Activated B cell treated with CpG ODN at 0.5 μM for 24 hours (primary cell): ENCODE data around the gene ITSN2. TPM values are rescaled to one million over a fixed set of nuclear protein-coding genes. Genes with fewer than 3 reads are reported as not detected.

Experiments used
- ATAC-seq: fragments of 200-7000 bp; cut with Tn5 transposase; one replicate; pipeline ENCODE4 v1.10.0; 2021; ENCODE audit warnings: low read depth, mild to moderate bottlenecking, moderate library complexity
- CTCF ChIA-PET: fragments of 350-600 bp; sonication (Branson Sonifier 250); formaldehyde crosslinking; loops from one replicate; lab custom pipeline; 2021; ENCODE audit warnings: antibody characterized with exemption; lab: Charles Lee
- POLR2A ChIA-PET: fragments of 350-600 bp; sonication (Branson Sonifier 250); formaldehyde crosslinking; loops from one replicate; lab custom pipeline; 2021; ENCODE audit warnings: antibody characterized with exemption; lab: Charles Lee
- DNase-seq: peaks from one replicate; pipeline ENCODE4 v3.0.0; 2022
- H3K27ac Mint-ChIP-seq: one replicate; pipeline ENCODE4 v1.8.0; 2020; ENCODE audit warnings: mixed read lengths
- H3K27me3 Mint-ChIP-seq: one replicate; pipeline ENCODE4 v1.8.0; 2021; ENCODE audit warnings: mixed read lengths
- H3K36me3 Mint-ChIP-seq: one replicate; pipeline ENCODE4 v1.8.0; 2021; ENCODE audit warnings: low read depth, mixed read lengths
- H3K4me1 Mint-ChIP-seq: one replicate; pipeline ENCODE4 v1.8.0; 2021; ENCODE audit warnings: mixed read lengths
- H3K4me3 Mint-ChIP-seq: one replicate; pipeline ENCODE4 v1.8.0; 2020; ENCODE audit warnings: mild to moderate bottlenecking, mixed read lengths
- H3K9me3 Mint-ChIP-seq: one replicate; pipeline ENCODE4 v1.8.0; 2020; ENCODE audit warnings: mixed read lengths
- CTCF ChIP-seq: fragments of 200-600 bp; IDR thresholded peaks from one replicate; pipeline ENCODE4 v1.8.0; 2022; ENCODE audit warnings: antibody characterized with exemption, mild to moderate bottlenecking
- intact Hi-C: fragments of 100-400 bp; cut with micrococcal nuclease; formaldehyde crosslinking; loops from one replicate; pipeline ENCODE4 v1.15.1; 2024
- total RNA-seq: library from RNA; stranded (reverse); gene quantifications from 2 replicates; pipeline ENCODE4 v1.2.3, GENCODE V29; 2022

ITSN2 gene
- total RNA-seq, 1 donor from 2014 or later = 156 TPM

- ChIA-PET POLR2A (interaction anchor here (0.6 kb wide), 1 partner anchor 410 kb away, joined by 4 read pairs; the partner anchor contains the start of gene ATAD2B), CTCF (no interaction called here)
- TF ChIP-seq CTCF = no peak
- Mint-ChIP-seq H3K4me1 (peaks cover 85% of the 10 kb centered on the region), H3K27ac (peak overlapping the region; percentile 41), H3K27me3 (no peaks in the 10 kb centered on the region), H3K4me3 (no peak overlapping the region), H3K36me3 (peaks cover 11% of the 10 kb centered on the region), H3K9me3 (no peaks in the 10 kb centered on the region)
- DNase-seq (no peak), ATAC-seq (no peak)
- intact Hi-C loops = no loop called here
These were observed 23.5 kb downstream of the ITSN2 start for GRCh38 chr2:24336811-24337210.

DNA sequence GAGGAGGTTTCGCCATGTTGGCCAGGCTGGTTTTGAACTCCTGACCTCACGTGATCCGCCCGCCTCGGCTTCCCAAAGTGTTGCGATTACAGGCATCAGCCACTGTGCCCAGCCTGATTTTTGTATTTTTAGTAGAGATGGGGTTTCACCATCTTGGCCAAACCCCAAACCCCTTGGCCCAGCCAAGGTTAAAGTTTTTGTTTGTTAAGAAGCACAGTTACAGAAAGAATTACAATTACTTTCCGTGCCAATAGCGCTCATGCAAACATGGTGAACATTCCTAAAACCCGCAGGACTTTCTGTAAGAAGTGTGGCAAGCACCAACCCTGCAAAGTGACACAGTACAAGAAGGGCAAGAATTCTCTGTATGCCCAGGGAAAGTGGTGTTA, 26.1 kb downstream of the ITSN2 start:
- peaks cover 9% of the 10 kb centered on the region for H3K36me3 Mint-ChIP-seq
- no peak for TF ChIP-seq CTCF
- DNase-seq (no peak), ATAC-seq (no peak)
- no peak overlapping the region for H3K4me3 Mint-ChIP-seq
- POLR2A ChIA-PET = interaction anchor here (0.6 to 0.7 kb wide), 2 partner anchors 17 to 20 kb away, joined by 3 to 10 read pairs; no protein-coding TSS in a partner anchor
- peaks cover 84% of the 10 kb centered on the region for H3K4me1 Mint-ChIP-seq
- peak overlapping the region; percentile 84 for H3K27ac Mint-ChIP-seq
- CTCF ChIA-PET = interaction anchor here (0.6 kb wide), 1 partner anchor 57 kb away, joined by 3 read pairs; no protein-coding TSS in a partner anchor
- intact Hi-C loops = no loop called here
- H3K27me3 Mint-ChIP-seq = no peaks in the 10 kb centered on the region
- H3K9me3 Mint-ChIP-seq = no peaks in the 10 kb centered on the region

DNA sequence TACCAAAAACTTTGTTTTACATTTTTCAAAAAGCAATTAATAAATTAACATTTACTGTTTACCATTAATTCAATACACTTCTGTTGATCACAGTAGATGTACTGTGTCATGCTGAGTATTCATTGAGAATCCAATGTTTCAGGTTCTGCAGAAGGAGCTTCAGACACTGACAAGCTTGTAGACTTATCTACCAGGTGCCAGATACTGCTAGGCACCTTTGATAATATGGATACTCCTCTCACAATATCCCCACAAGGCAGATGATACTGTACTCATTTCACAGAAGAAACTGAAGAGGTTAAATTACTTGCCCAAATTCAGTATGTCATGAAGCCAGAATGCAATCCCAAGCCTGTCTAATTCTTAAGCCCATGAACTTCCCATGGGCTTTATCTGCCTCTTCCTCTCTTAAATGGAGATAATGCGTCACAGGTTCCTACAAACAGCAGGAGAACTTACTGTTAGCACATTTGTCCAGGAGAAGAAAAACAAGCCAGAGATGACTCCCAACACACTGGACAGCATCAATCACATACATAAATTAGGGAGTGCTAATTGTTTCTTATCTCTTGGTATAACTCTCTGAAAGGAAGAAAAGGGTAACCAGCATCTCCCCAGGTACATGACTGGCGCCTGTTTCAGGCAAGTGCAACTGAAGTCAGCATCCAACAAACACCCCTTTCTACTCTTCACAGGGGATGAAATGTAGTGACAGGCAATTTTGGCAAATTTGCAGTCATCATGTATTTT, 27.4 kb downstream of the ITSN2 start:
- TF ChIP-seq CTCF = no peak
- ATAC-seq (no peak), DNase-seq (no peak)
- ChIA-PET POLR2A (interaction anchor here (0.8 to 6.9 kb wide), 4 partner anchors 8 to 27 kb away, joined by 3 to 95 read pairs (median 24); partner anchors contain the start of gene ITSN2), CTCF (interaction anchor here (0.8 to 1.6 kb wide), 2 partner anchors 9 to 600 kb away, joined by 3 read pairs; no protein-coding TSS in a partner anchor)
- Mint-ChIP-seq H3K4me3 (peak overlapping the region; percentile 33), H3K9me3 (no peaks in the 10 kb centered on the region), H3K4me1 (peaks cover 82% of the 10 kb centered on the region), H3K36me3 (peaks cover 5% of the 10 kb centered on the region), H3K27me3 (no peaks in the 10 kb centered on the region), H3K27ac (peak overlapping the region; percentile 84)
- intact Hi-C loops = loop anchor here (1.0 kb wide), 1 partner anchor 10 kb away; no protein-coding TSS in a partner anchor

DNA sequence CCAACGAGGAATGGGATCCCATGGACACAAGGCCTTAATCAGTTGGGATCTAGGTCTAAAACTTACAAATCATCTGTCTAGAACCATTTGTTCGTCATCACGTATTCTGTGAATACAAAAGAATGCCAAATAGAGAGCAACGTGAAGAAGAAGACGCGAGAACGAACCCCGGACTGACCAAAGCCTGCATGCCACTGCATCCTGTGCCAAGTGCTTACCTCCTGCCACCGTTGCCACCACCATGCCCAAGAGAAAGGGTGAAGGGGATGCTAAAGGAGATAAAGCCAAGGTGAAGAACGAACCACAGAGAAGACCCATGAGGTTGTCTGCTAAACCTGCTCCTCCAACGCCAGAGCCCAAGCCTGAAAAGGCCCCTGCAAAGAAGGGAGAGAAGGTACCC, 30.2 kb downstream of the ITSN2 start:
- intact Hi-C loops = loop anchor here (1.0 kb wide), 1 partner anchor 8 kb away; no protein-coding TSS in a partner anchor
- Mint-ChIP-seq H3K27me3 (no peaks in the 10 kb centered on the region), H3K4me3 (peak overlapping the region; percentile 76), H3K27ac (peak overlapping the region; percentile 94), H3K36me3 (peaks cover 9% of the 10 kb centered on the region), H3K4me1 (peaks cover 81% of the 10 kb centered on the region), H3K9me3 (no peaks in the 10 kb centered on the region)
- CTCF ChIA-PET = interaction anchor here (1.2 to 2.5 kb wide), 2 partner anchors 13 to 15 kb away, joined by 5 to 8 read pairs; no protein-coding TSS in a partner anchor
- TF ChIP-seq CTCF = no peak
- ATAC-seq = peak; percentile 33
- POLR2A ChIA-PET = interaction anchor here (0.6 to 6.9 kb wide), 12 partner anchors 11 to 1690 kb away, joined by 3 to 95 read pairs (median 4); partner anchors contain the start of gene ITSN2
- no peak for DNase-seq

DNA sequence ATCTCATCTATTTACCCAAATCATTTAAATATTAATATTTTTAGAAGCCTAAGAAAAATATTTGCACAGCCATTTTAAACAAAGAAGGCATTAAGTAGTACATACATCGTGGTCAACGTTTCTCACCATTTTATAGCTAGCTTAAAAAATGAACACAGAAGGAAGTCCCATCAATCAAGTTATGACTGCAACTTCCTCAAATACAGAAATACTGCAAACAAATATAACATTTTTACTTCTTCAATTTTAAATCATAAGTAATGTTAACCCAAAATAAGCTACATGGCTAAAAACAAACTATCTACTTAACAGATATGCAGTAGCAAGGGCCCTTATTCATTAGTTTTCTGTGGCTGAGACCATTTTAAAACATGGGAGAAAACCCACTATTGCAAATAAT, 30.6 kb downstream of the ITSN2 start:
- H3K4me3 Mint-ChIP-seq = peak overlapping the region; percentile 76
- ChIA-PET POLR2A (interaction anchor here (1.1 to 6.9 kb wide), 8 partner anchors 12 to 256 kb away, joined by 3 to 95 read pairs (median 8); partner anchors contain the start of gene ITSN2), CTCF (interaction anchor here (1.2 to 2.5 kb wide), 2 partner anchors 13 to 14 kb away, joined by 5 to 8 read pairs; no protein-coding TSS in a partner anchor)
- ATAC-seq = peak; percentile 67
- H3K27me3 Mint-ChIP-seq = no peaks in the 10 kb centered on the region
- TF ChIP-seq CTCF = no peak
- peak overlapping the region; percentile 94 for H3K27ac Mint-ChIP-seq
- H3K9me3 Mint-ChIP-seq = no peaks in the 10 kb centered on the region
- intact Hi-C loops = loop anchor here (1.0 to 2.0 kb wide), 4 partner anchors 7 to 31 kb away; partner anchors contain the start of gene ITSN2
- H3K4me1 Mint-ChIP-seq = peaks cover 83% of the 10 kb centered on the region
- peaks cover 13% of the 10 kb centered on the region for H3K36me3 Mint-ChIP-seq
- DNase-seq = no peak
